ENCODE results near the gene FOXF1. TPM values are rescaled to one million over a fixed set of nuclear protein-coding genes. Genes with fewer than 3 reads are reported as not detected.

The FOXF1 gene
- total and polyA plus RNA-seq, 4 donors = 0.56 to 1.2 (median 0.89) TPM

DNA sequence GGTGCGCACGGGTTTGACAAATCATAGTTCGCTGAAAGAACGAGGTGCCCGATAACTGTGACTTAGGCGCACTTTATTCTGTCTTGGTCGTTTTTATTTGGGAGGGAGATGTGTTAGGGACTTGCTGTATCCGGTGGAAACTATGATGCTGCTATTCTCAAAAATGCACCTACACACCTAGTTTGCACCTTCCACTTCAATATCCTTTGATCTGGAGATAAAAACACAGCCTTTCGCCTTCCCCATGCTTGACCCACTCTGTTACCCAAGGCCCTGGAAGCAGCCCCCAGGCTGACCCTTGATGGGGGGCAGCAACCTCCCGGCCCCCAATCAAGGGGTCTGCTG, 15.0 kb upstream of the FOXF1 start (continued):
- TF ChIP-seq, protein P1, sequence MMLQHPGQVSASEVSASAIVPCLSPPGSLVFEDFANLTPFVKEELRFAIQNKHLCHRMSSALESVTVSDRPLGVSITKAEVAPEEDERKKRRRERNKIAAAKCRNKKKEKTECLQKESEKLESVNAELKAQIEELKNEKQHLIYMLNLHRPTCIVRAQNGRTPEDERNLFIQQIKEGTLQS (IDR thresholded peaks at IDR 0.05) = no peak
- TF ChIP-seq GABPA (IDR thresholded peaks at IDR 0.05 in 1 of 2, conservative IDR thresholded peaks at IDR 0.05 in 1 of 2) = no peak
- no peak for TF ChIP-seq HNF4G (IDR thresholded peaks at IDR 0.05)
- TF ChIP-seq JUND (IDR thresholded peaks at IDR 0.05) = no peak
- no peak for TF ChIP-seq TAF1 (conservative IDR thresholded peaks at IDR 0.05)

DNA sequence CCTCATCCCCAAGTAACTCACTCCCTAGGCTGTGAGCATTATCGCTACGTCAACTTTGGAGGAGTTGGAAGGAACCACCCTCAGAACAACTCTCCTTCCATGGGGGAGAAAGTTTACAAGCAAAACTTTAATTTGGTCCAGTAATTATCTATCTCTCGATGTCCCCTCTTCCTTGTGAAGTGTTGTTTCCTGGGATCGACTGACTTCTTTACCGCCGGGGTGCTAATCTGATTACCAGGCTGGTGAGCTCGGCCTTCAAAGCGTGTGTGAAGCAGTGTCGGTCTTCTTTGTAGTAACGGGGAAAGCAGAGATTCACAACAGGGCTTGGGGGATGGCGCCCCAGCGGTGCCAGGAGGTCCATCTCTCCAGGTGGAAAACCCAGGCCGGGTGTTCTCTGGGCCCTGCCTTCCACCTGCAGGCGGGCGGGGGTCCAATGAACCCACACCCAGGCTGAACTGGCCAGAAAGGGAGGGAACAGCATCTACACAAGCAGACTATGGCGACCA, 14.5 kb upstream of the FOXF1 start:
- Histone ChIP-seq H3K36me3 (ENCODE audit: control insufficient read depth in 4 of 4, insufficient read depth in 3 of 4, low read depth in 1 of 4, low read length in 3 of 4) (no peaks in the 10 kb centered on the region), H3K27ac (ENCODE audit: low read depth in 1 of 2, low read length in 2 of 2) (no peak overlapping the region), H3K27me3 (ENCODE audit: control insufficient read depth in 4 of 4, insufficient read depth in 4 of 4, low read length in 3 of 4) (peaks cover 10 to 31% (median 25%) of the 10 kb centered on the region in 4 donors), H3K9me3 (ENCODE audit: control insufficient read depth in 4 of 4, low read length in 3 of 4) (no peaks in the 10 kb centered on the region), H3K9ac (ENCODE audit: low read depth in 1 of 2, low read length in 2 of 2) (no peak overlapping the region), H3K4me1 (ENCODE audit: control insufficient read depth in 4 of 4, insufficient read depth in 4 of 4, low read length in 3 of 4) (peaks cover 0 to 10% (median 2%) of the 10 kb centered on the region in 4 donors), H3K4me3 (ENCODE audit: low read depth in 1 of 3, low read length in 3 of 3) (no peak overlapping the region)
- DNase-seq (ENCODE audit: low spot score) = no peak
- TF ChIP-seq HNF4G (IDR thresholded peaks at IDR 0.05) = no peak
- TF ChIP-seq FOXA1 (IDR thresholded peaks at IDR 0.05) = no peak
- TF ChIP-seq SP1 (IDR thresholded peaks at IDR 0.05) = no peak
- TF ChIP-seq TAF1 (conservative IDR thresholded peaks at IDR 0.05) = no peak
- TF ChIP-seq YY1 (IDR thresholded peaks at IDR 0.05) = no peak
- no peak for TF ChIP-seq NR2F2 (IDR thresholded peaks at IDR 0.05)
- TF ChIP-seq, protein P2, sequence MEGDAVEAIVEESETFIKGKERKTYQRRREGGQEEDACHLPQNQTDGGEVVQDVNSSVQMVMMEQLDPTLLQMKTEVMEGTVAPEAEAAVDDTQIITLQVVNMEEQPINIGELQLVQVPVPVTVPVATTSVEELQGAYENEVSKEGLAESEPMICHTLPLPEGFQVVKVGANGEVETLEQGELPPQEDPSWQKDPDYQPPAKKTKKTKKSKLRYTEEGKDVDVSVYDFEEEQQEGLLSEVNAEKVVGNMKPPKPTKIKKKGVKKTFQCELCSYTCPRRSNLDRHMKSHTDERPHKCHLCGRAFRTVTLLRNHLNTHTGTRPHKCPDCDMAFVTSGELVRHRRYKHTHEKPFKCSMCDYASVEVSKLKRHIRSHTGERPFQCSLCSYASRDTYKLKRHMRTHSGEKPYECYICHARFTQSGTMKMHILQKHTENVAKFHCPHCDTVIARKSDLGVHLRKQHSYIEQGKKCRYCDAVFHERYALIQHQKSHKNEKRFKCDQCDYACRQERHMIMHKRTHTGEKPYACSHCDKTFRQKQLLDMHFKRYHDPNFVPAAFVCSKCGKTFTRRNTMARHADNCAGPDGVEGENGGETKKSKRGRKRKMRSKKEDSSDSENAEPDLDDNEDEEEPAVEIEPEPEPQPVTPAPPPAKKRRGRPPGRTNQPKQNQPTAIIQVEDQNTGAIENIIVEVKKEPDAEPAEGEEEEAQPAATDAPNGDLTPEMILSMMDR (IDR thresholded peaks at IDR 0.05; ENCODE audit: low read depth, low read length, missing input control) = no peak
- TF ChIP-seq HNF4A (conservative IDR thresholded peaks at IDR 0.05) = no peak
- no peak for TF ChIP-seq JUND (IDR thresholded peaks at IDR 0.05)
- no peak for TF ChIP-seq RXRA (IDR thresholded peaks at IDR 0.05)
- no peak for TF ChIP-seq FOXA2 (IDR thresholded peaks at IDR 0.05)
- no peak for TF ChIP-seq RAD21 (IDR thresholded peaks at IDR 0.05)
- no peak for TF ChIP-seq EGR1 (IDR thresholded peaks at IDR 0.05; ENCODE audit: low read depth in 2 of 2)
- TF ChIP-seq, protein P1 (IDR thresholded peaks at IDR 0.05) = no peak
- TF ChIP-seq, protein P3, sequence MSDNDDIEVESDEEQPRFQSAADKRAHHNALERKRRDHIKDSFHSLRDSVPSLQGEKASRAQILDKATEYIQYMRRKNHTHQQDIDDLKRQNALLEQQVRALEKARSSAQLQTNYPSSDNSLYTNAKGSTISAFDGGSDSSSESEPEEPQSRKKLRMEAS (IDR thresholded peaks at IDR 0.05) = no peak
- TF ChIP-seq, protein P4, sequence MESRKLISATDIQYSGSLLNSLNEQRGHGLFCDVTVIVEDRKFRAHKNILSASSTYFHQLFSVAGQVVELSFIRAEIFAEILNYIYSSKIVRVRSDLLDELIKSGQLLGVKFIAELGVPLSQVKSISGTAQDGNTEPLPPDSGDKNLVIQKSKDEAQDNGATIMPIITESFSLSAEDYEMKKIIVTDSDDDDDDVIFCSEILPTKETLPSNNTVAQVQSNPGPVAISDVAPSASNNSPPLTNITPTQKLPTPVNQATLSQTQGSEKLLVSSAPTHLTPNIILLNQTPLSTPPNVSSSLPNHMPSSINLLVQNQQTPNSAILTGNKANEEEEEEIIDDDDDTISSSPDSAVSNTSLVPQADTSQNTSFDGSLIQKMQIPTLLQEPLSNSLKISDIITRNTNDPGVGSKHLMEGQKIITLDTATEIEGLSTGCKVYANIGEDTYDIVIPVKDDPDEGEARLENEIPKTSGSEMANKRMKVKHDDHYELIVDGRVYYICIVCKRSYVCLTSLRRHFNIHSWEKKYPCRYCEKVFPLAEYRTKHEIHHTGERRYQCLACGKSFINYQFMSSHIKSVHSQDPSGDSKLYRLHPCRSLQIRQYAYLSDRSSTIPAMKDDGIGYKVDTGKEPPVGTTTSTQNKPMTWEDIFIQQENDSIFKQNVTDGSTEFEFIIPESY (IDR thresholded peaks at IDR 0.05) = no peak
- no peak for TF ChIP-seq GABPA (IDR thresholded peaks at IDR 0.05 in 1 of 2, conservative IDR thresholded peaks at IDR 0.05 in 1 of 2)
- WGBS = 12% methylated on average over 16 of the region's 16 CpGs

Measured in liver (tissue), 9 donors.